ENCODE measurements around the gene TGFBI. TPM values are rescaled to one million over a fixed set of nuclear protein-coding genes. Genes with fewer than 3 reads are reported as not detected.

The TGFBI gene
- total RNA-seq, 1 donor from 2014 or later = 9.5 TPM

GRCh38 chr5:136040746-136041415 is 12.1 kb downstream of the TGFBI start:
- H3K4me3 ChIP-seq = no peak overlapping the region
- H3K27ac Mint-ChIP-seq = no peak overlapping the region
- no peak overlapping the region for H3K27ac ChIP-seq
- no peak overlapping the region for H3K4me3 Mint-ChIP-seq
- no peak for DNase-seq (ENCODE audit: low spot score)
- no peak overlapping the region for H3K9ac ChIP-seq
- no peaks in the 10 kb centered on the region for H3K9me3 ChIP-seq (ENCODE audit: low read depth)
- H3K36me3 ChIP-seq = no peaks in the 10 kb centered on the region
- peaks cover 2% of the 10 kb centered on the region for H3K9me3 Mint-ChIP-seq
- H3F3A ChIP-seq (ENCODE audit: low read depth) = peaks cover 12% of the 10 kb centered on the region
- no peaks in the 10 kb centered on the region for H4K20me1 ChIP-seq (ENCODE audit: low read depth)
- H3K4me1 Mint-ChIP-seq = peaks cover 21% of the 10 kb centered on the region
- H3K4me1 ChIP-seq = peaks cover 14% of the 10 kb centered on the region
- no peaks in the 10 kb centered on the region for H3K79me2 ChIP-seq (ENCODE audit: low read depth)
- H3K27me3 ChIP-seq = no peaks in the 10 kb centered on the region
- H3K4me2 ChIP-seq = no peak overlapping the region
- H2AFZ ChIP-seq (replicated peaks) = no peak overlapping the region
- H3K27me3 Mint-ChIP-seq (ENCODE audit: insufficient read depth, low read depth) = no peaks in the 10 kb centered on the region
- TF ChIP-seq EZH2phosphoT487 (IDR thresholded peaks at IDR 0.05) (no peak), CTCF (IDR thresholded peaks at IDR 0.05) (no peak), EZH2 (IDR thresholded peaks at IDR 0.05) (no peak)
- H3K36me3 Mint-ChIP-seq = no peaks in the 10 kb centered on the region

DNA sequence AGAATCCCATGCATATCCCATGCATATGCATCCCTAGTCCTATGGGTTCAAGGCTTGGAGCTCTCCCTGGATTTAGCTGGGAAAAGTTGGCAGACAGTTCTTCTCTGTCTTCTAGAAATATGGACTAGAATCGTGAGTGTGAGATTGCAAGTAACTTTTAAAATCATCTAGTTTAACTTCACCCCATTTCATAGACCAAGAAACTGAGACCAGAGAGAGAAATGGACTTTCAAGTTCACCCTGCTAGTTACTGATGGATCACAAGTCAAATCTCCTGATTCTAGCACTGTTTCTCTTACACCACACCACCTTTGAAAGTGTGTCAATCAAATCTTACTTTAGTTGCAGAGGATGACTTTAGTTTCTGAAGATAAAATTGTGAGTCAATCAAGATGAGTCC is 13.4 kb downstream of the TGFBI start:
- Mint-ChIP-seq H3K4me1 (peaks cover 13% of the 10 kb centered on the region), H3K9me3 (peaks cover 2% of the 10 kb centered on the region), H3K27me3 (ENCODE audit: insufficient read depth, low read depth) (no peaks in the 10 kb centered on the region), H3K27ac (no peak overlapping the region), H3K4me3 (no peak overlapping the region), H3K36me3 (no peaks in the 10 kb centered on the region)
- no peaks in the 10 kb centered on the region for H4K20me1 ChIP-seq (ENCODE audit: low read depth)
- H2AFZ ChIP-seq (replicated peaks) = no peak overlapping the region
- no peak overlapping the region for H3K27ac ChIP-seq
- H3K9ac ChIP-seq = no peak overlapping the region
- no peaks in the 10 kb centered on the region for H3K9me3 ChIP-seq (ENCODE audit: low read depth)
- H3K36me3 ChIP-seq = no peaks in the 10 kb centered on the region
- no peaks in the 10 kb centered on the region for H3K27me3 ChIP-seq
- H3K4me3 ChIP-seq = no peak overlapping the region
- peaks cover 12% of the 10 kb centered on the region for H3F3A ChIP-seq (ENCODE audit: low read depth)
- H3K4me2 ChIP-seq = peak overlapping the region; percentile 0
- TF ChIP-seq EZH2 (IDR thresholded peaks at IDR 0.05) = no peak
- TF ChIP-seq EZH2phosphoT487 (IDR thresholded peaks at IDR 0.05) = no peak
- no peak for TF ChIP-seq CTCF (IDR thresholded peaks at IDR 0.05)
- DNase-seq (ENCODE audit: low spot score) = no peak
- H3K4me1 ChIP-seq = peaks cover 14% of the 10 kb centered on the region
- no peaks in the 10 kb centered on the region for H3K79me2 ChIP-seq (ENCODE audit: low read depth)

- H3K79me2 ChIP-seq (ENCODE audit: low read depth) = no peaks in the 10 kb centered on the region
Measured at GRCh38 chr5:136042665-136043121, 13.9 kb downstream of the TGFBI start.

More at GRCh38 chr5:136042665-136043121, 13.9 kb downstream of the TGFBI start:
- TF ChIP-seq EZH2phosphoT487 (IDR thresholded peaks at IDR 0.05) = no peak
- no peak for TF ChIP-seq CTCF (IDR thresholded peaks at IDR 0.05)
- TF ChIP-seq EZH2 (IDR thresholded peaks at IDR 0.05) = no peak
- Mint-ChIP-seq H3K4me3 (no peak overlapping the region), H3K27ac (peak overlapping the region; percentile 42), H3K9me3 (peaks cover 2% of the 10 kb centered on the region), H3K4me1 (peaks cover 13% of the 10 kb centered on the region), H3K27me3 (ENCODE audit: insufficient read depth, low read depth) (no peaks in the 10 kb centered on the region), H3K36me3 (no peaks in the 10 kb centered on the region)
- Histone ChIP-seq H2AFZ (replicated peaks) (no peak overlapping the region), H3K9me3 (ENCODE audit: low read depth) (no peaks in the 10 kb centered on the region), H3K27me3 (no peaks in the 10 kb centered on the region), H3K27ac (peak overlapping the region; percentile 31), H3K4me2 (peak overlapping the region; percentile 0), H3K36me3 (no peaks in the 10 kb centered on the region), H3K9ac (no peak overlapping the region), H4K20me1 (ENCODE audit: low read depth) (no peaks in the 10 kb centered on the region), H3K4me3 (no peak overlapping the region), H3K4me1 (peaks cover 14% of the 10 kb centered on the region), H3F3A (ENCODE audit: low read depth) (peaks cover 12% of the 10 kb centered on the region)
- DNase-seq (ENCODE audit: low spot score) = peak; percentile 70
